Kidney epithelial cell (primary cell): ENCODE measurements around the gene ADAM12. TPM values are rescaled to one million over a fixed set of nuclear protein-coding genes. Genes with fewer than 3 reads are reported as not detected.
"Not testable (repeated sequence)": the region's sequence is repeated elsewhere in the genome, so short reads cannot be mapped to it uniquely, and the experiment has no call there.

Experiments used
- DNase-seq: peaks from one replicate; pipeline ENCODE4 v3.0.0-alpha.2; 2010; ENCODE audit warnings: low read depth
- H3K27me3 ChIP-seq: 2 replicates; pipeline ENCODE4 v1.6.0; 2011; ENCODE audit warnings: low read length; ENCODE audit not compliant: control insufficient read depth, insufficient read depth
- H3K36me3 ChIP-seq: 2 replicates; pipeline ENCODE4 v1.5.1; 2011; ENCODE audit warnings: low read length; ENCODE audit not compliant: control insufficient read depth, insufficient read depth
- H3K4me3 ChIP-seq: 2 replicates; pipeline ENCODE4 v1.5.1; 2011; ENCODE audit warnings: low read depth, mild to moderate bottlenecking, control low read depth, low read length
- total RNA-seq: library from RNA; depleted of rRNA; stranded (reverse); fragments of >200 nt; gene quantifications from 2 replicates; pipeline ENCODE4 v1.2.3, GENCODE V29; 2015
- TF ChIP-seq, protein P1 (sequence below): IDR thresholded peaks from 2 replicates; pipeline ENCODE4 v1.5.1; 2011; ENCODE audit warnings: mild to moderate bottlenecking, moderate library complexity, low read length, control low read depth, inconsistent platforms; ENCODE audit not compliant: insufficient read depth, poor library complexity, severe bottlenecking

Gene ADAM12
- total RNA-seq, 1 donor from 2014 or later, result 21.9 TPM

DNA sequence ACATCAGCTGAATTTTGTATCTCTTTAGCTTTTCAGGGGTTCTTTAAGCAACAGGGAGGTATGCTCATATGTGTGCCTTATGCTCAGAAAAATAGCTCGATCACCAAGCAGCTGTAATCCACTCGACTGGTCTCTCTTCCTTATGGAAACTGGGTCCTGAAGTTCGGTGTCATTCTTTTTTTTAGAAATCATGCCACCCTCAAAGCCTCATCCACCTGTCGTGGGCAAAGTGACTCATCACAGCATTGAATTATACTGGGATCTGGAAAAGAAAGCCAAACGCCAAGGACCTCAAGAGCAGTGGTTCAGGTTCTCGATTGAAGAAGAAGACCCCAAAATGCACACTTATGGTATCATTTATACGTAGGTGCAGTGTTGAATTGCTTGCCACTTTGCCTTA, 408.3 kb downstream of the ADAM12 start:
- no peaks in the 10 kb centered on the region for H3K27me3 ChIP-seq
- H3K36me3 ChIP-seq, result no peaks in the 10 kb centered on the region
- no peak overlapping the region for H3K4me3 ChIP-seq
- TF ChIP-seq, protein P1, sequence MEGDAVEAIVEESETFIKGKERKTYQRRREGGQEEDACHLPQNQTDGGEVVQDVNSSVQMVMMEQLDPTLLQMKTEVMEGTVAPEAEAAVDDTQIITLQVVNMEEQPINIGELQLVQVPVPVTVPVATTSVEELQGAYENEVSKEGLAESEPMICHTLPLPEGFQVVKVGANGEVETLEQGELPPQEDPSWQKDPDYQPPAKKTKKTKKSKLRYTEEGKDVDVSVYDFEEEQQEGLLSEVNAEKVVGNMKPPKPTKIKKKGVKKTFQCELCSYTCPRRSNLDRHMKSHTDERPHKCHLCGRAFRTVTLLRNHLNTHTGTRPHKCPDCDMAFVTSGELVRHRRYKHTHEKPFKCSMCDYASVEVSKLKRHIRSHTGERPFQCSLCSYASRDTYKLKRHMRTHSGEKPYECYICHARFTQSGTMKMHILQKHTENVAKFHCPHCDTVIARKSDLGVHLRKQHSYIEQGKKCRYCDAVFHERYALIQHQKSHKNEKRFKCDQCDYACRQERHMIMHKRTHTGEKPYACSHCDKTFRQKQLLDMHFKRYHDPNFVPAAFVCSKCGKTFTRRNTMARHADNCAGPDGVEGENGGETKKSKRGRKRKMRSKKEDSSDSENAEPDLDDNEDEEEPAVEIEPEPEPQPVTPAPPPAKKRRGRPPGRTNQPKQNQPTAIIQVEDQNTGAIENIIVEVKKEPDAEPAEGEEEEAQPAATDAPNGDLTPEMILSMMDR, result no peak
- DNase-seq, result no peak

DNA sequence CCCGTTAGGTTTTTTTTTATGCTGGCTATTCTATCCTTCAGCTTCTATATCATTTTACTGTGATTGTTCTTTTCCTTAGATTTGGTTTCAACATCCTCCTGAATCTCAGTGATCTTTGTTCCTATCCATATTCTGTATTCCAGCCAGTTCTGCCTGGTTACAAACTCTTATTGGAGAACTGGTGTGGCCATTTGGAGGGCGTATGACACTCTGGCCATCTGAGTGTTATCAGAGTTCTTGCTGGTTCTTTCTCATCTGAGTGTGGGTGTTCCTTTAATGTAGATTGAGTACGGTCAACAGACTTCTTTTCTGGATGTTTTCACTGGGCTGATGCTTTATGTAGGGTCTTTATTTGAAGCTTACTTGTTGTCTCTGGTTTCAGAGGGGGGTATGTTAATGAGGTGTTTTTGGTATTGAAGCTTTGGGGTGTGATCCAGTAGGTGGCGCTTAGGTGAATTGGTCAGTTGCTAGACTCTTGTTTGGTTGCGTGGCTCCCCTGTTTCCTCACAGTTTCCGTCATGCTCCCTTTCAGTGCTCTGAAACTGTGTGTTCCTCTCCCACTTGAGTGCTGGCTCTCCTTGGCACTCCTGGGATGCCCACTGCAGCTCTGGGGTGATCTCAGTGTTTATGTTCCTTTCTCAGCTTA, 411.2 kb downstream of the ADAM12 start:
- no peaks in the 10 kb centered on the region for H3K27me3 ChIP-seq
- DNase-seq, result no peak
- H3K4me3 ChIP-seq, result no peak overlapping the region
- TF ChIP-seq, protein P1, result no peak
- no peaks in the 10 kb centered on the region for H3K36me3 ChIP-seq

DNA sequence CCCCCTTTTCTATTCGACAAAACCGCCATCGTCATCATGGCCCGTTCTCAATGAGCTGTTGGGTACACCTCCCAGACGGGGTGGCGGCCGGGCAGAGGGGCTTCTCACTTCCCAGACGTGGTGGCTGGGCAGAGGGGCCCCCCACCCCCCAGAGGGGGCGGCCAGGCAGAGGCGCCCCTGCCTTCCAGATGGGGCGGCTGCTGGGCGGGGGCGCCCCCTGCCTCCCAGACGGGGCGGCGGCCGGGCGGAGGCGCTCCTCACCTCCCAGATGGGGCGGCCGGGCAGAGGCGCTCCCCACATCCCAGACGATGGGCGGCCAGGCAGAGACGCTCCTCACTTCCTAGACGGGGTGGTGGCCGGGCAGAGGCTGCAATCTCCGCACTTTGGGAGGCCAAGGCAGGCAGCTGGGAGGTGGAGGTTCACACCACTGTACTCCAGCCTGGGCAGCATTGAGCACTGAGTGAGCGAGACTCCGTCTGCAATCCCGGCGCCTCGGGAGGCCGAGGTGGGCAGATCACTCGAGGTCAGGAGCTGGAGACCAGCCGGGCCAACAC, 418.1 kb downstream of the ADAM12 start:
- not testable (repeated sequence) for DNase-seq, H3K36me3 ChIP-seq, H3K4me3 ChIP-seq, H3K27me3 ChIP-seq

DNA sequence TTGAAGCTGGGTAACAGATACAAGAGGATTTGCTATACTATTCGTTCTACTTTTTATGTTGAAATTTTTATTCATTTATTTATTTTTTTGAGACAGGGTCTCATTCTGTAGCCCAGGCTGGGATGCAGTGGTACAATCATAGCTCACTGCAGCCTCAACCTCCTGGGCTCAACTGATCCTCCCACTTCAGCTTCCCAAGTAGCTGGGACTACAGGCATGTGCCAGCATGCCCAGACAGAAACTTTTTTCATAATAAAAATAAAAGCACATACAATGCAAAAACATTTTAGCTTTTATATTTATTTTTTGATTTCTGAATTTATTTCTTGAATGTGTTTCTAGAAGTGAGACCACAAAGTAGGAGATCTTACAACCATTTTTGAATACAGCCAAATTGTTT, 420.7 kb downstream of the ADAM12 start:
- Histone ChIP-seq H3K36me3 (no peaks in the 10 kb centered on the region), H3K27me3 (no peaks in the 10 kb centered on the region), H3K4me3 (no peak overlapping the region)
- TF ChIP-seq, protein P1, result no peak
- no peak for DNase-seq

DNA sequence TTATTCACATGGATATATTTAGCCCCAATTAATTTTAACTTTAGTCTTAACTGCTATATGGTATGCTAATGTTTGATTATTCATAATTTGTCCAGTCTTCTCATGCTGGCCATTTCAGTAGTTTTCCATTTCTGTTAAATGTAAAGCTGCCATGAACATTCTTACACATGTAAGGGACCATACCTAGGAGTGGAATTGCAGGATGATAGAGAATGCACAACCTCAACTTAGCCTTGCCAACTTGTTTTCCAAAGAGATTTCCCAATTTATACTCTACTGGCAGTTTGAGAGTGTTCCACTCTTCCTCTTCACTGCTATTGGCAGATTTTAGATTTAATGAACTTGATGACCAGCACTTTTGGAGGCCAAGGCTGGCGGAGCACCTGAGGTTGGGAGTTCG, 423.7 kb downstream of the ADAM12 start:
- Histone ChIP-seq H3K27me3 (no peaks in the 10 kb centered on the region), H3K36me3 (no peaks in the 10 kb centered on the region), H3K4me3 (no peak overlapping the region)
- TF ChIP-seq, protein P1, result no peak
- DNase-seq, result no peak
